Liver (tissue), 3 donors: ENCODE results near the gene SRSF4.

Experiments used
- ATF3 ChIP-seq: IDR thresholded peaks from 2 replicates; pipeline ENCODE4 v1.6.1; 2016; ENCODE audit warnings: antibody characterized with exemption
- CTCF ChIP-seq: fragments of 150-350 bp; IDR thresholded peaks from 2 replicates; pipeline ENCODE4 v1.5.1; 2017; ENCODE audit warnings: improper control_type of control experiment, low read depth, low read length; ENCODE audit not compliant: missing input control
- EGR1 ChIP-seq, 2 donors: IDR thresholded peaks; 2 replicates each; pipeline ENCODE4 v1.6.1; 2016 to 2018; ENCODE audit warnings: antibody characterized with exemption in 2 of 2, low read depth in 2 of 2
- GABPA ChIP-seq, 2 donors: IDR thresholded peaks in 1 of 2; conservative IDR thresholded peaks in 1 of 2; 2 replicates each; pipeline ENCODE4 v1.6.1; 2016; ENCODE audit warnings: antibody characterized with exemption in 2 of 2, mild to moderate bottlenecking in 1 of 2, moderate library complexity in 1 of 2
- JUND ChIP-seq, 2 donors: IDR thresholded peaks; 2 replicates each; pipeline ENCODE4 v1.6.1; 2016; ENCODE audit warnings: antibody characterized with exemption in 2 of 2
- RAD21 ChIP-seq, 2 donors: IDR thresholded peaks; 2 replicates each; pipeline ENCODE4 v1.6.1; 2016; ENCODE audit warnings: antibody characterized with exemption in 2 of 2, mild to moderate bottlenecking in 2 of 2
- REST ChIP-seq: IDR thresholded peaks from 2 replicates; pipeline ENCODE4 v1.6.1; 2016; ENCODE audit warnings: antibody characterized with exemption, mild to moderate bottlenecking
- SP1 ChIP-seq: IDR thresholded peaks from 2 replicates; pipeline ENCODE4 v1.6.1; 2018; ENCODE audit warnings: antibody characterized with exemption, mild to moderate bottlenecking
- YY1 ChIP-seq: IDR thresholded peaks from 2 replicates; pipeline ENCODE4 v1.6.1; 2016; ENCODE audit warnings: antibody characterized with exemption, mild to moderate bottlenecking
- donor health status: healthy.
- donor health status: healthy.

- TF ChIP-seq CTCF, result no peak
- no peak for TF ChIP-seq RAD21 (IDR thresholded peaks at IDR 0.05)
- TF ChIP-seq EGR1 (IDR thresholded peaks at IDR 0.05; ENCODE audit: low read depth in 2 of 2), result no peak
- TF ChIP-seq REST, result no peak
- TF ChIP-seq SP1, result no peak
- TF ChIP-seq JUND (IDR thresholded peaks at IDR 0.05), result no peak
- TF ChIP-seq GABPA (IDR thresholded peaks at IDR 0.05 in 1 of 2, conservative IDR thresholded peaks at IDR 0.05 in 1 of 2), result no peak
- no peak for TF ChIP-seq YY1
- TF ChIP-seq ATF3, result no peak
Measured at GRCh38 chr1:29172415-29172939, 9.2 kb downstream of the SRSF4 start.
